Measurements from ENCODE around the gene HOXC10. TPM values are rescaled to one million over a fixed set of nuclear protein-coding genes. Genes with fewer than 3 reads are reported as not detected.

Gene HOXC10
- total RNA-seq, 3 donors from 2014 or later (not counting 1 experiment from before 2014, with no cell fraction given), result not detected

DNA sequence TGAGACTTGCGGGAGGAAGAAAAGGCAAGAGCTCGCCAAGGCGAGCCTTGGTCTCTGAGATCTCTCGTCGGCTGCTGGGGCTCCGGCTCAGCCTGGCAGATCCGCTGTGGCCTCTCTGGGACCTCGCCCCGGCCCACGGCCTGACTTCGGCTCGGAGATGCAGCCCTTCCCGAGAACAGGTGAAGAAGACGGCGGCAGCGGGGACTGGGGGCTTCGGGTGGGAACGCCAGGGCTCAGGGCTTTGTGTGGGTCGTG, 9.0 kb downstream of the HOXC10 start:
- H3K27ac Mint-ChIP-seq, result peak overlapping the region in 1 of 2 donors; percentile 63
- H3K36me3 Mint-ChIP-seq, result peaks cover 5% of the 10 kb centered on the region
- ATAC-seq, result no peak
- Histone ChIP-seq H3K27ac (ENCODE audit: low read length) (no peak overlapping the region), H3K27me3 (ENCODE audit: control insufficient read depth, insufficient read depth, low read length) (peaks cover 95% of the 10 kb centered on the region), H3K36me3 (ENCODE audit: control insufficient read depth, insufficient read depth, low read length) (no peaks in the 10 kb centered on the region), H3K4me3 (ENCODE audit: low read length) (no peak overlapping the region), H3K4me1 (ENCODE audit: control insufficient read depth, insufficient read depth, low read length) (peaks cover 46% of the 10 kb centered on the region), H3K9me3 (ENCODE audit: control insufficient read depth, insufficient read depth, low read length) (peaks cover 3% of the 10 kb centered on the region)
- WGBS (ENCODE audit: insufficient coverage), result 11% methylated on average over 19 of the region's 19 CpGs
- TF ChIP-seq, protein P1, sequence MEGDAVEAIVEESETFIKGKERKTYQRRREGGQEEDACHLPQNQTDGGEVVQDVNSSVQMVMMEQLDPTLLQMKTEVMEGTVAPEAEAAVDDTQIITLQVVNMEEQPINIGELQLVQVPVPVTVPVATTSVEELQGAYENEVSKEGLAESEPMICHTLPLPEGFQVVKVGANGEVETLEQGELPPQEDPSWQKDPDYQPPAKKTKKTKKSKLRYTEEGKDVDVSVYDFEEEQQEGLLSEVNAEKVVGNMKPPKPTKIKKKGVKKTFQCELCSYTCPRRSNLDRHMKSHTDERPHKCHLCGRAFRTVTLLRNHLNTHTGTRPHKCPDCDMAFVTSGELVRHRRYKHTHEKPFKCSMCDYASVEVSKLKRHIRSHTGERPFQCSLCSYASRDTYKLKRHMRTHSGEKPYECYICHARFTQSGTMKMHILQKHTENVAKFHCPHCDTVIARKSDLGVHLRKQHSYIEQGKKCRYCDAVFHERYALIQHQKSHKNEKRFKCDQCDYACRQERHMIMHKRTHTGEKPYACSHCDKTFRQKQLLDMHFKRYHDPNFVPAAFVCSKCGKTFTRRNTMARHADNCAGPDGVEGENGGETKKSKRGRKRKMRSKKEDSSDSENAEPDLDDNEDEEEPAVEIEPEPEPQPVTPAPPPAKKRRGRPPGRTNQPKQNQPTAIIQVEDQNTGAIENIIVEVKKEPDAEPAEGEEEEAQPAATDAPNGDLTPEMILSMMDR (IDR thresholded peaks at IDR 0.05), result no peak
- H3K27me3 Mint-ChIP-seq (ENCODE audit: low read depth in 2 of 2), result peaks cover 81 to 92% of the 10 kb centered on the region in 2 donors
- DNase-seq, result no peak
- H3K9me3 Mint-ChIP-seq, result no peaks in the 10 kb centered on the region
- peak overlapping the region; percentile 74 for H3K4me3 Mint-ChIP-seq
- intact Hi-C loops (cut with micrococcal nuclease), result no loop called here
- peaks cover 58 to 64% of the 10 kb centered on the region in 2 donors for H3K4me1 Mint-ChIP-seq

DNA sequence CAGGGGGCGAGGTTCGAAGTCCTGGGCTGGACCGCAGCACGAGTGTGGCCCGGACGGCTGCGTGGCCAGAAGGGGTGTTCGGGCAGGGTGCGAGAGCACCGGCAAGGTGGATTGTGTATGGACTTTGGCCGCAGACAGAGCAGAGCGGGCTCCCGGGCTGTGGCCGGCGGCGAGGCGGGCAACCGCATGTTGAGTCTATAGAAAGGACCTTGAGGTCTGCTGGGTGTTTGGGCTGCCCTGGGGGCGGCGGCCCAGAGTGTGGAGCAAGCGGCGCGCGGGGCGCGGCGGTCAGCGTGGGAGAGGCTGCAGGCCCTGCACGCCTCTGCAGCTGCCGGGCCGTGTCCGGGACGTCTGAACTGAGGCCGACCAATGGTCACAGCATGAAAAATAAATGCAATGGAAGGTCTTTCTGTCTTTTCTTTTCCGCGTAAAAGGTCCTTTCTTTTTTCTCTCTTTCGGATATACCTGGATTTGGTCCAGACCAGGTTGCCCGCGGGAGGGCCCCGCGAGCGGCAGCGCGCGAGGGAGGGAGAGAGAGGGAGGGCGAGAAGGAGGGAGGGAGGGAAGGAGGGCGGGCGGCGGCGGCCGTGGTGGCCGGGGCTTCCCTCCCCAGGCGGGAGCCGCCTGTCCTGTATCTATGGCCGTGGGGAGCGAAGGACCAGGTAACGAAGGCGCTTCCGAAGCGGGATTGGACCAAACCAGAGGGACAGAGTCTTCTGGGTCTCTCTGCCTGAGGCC, 9.5 kb downstream of the HOXC10 start:
- peaks cover 3% of the 10 kb centered on the region for H3K9me3 ChIP-seq (ENCODE audit: control insufficient read depth, insufficient read depth, low read length)
- Mint-ChIP-seq H3K9me3 (no peaks in the 10 kb centered on the region), H3K27ac (peak overlapping the region in 1 of 2 donors; percentile 63), H3K27me3 (ENCODE audit: low read depth in 2 of 2) (peaks cover 78 to 89% of the 10 kb centered on the region in 2 donors), H3K4me1 (peaks cover 53 to 59% of the 10 kb centered on the region in 2 donors), H3K36me3 (peaks cover 5% of the 10 kb centered on the region), H3K4me3 (peak overlapping the region; percentile 91)
- no peaks in the 10 kb centered on the region for H3K36me3 ChIP-seq (ENCODE audit: control insufficient read depth, insufficient read depth, low read length)
- peaks cover 42% of the 10 kb centered on the region for H3K4me1 ChIP-seq (ENCODE audit: control insufficient read depth, insufficient read depth, low read length)
- intact Hi-C loops (cut with micrococcal nuclease), result loop anchor here (5.0 kb wide), 2 partner anchors 37 to 38 kb away; partner anchors contain the start of gene HOXC5
- H3K27ac ChIP-seq (ENCODE audit: low read length), result no peak overlapping the region
- DNase-seq (no peak), ATAC-seq (peak in 2 of 3 donors; percentile 20 to 44)
- H3K27me3 ChIP-seq (ENCODE audit: control insufficient read depth, insufficient read depth, low read length), result peaks cover 94% of the 10 kb centered on the region
- WGBS (ENCODE audit: insufficient coverage), result 6% methylated on average over 59 of the region's 60 CpGs
- TF ChIP-seq, protein P1 (IDR thresholded peaks at IDR 0.05), result no peak
- H3K4me3 ChIP-seq (ENCODE audit: low read length), result no peak overlapping the region

GRCh38 chr12:53995002-53995377, 10.0 kb downstream of the HOXC10 start:
- WGBS (ENCODE audit: insufficient coverage), result 4% methylated on average over 17 of the region's 17 CpGs
- Histone ChIP-seq H3K4me3 (ENCODE audit: low read length) (peak overlapping the region; percentile 43), H3K36me3 (ENCODE audit: control insufficient read depth, insufficient read depth, low read length) (no peaks in the 10 kb centered on the region), H3K27ac (ENCODE audit: low read length) (no peak overlapping the region), H3K9me3 (ENCODE audit: control insufficient read depth, insufficient read depth, low read length) (peaks cover 3% of the 10 kb centered on the region), H3K4me1 (ENCODE audit: control insufficient read depth, insufficient read depth, low read length) (peaks cover 45% of the 10 kb centered on the region), H3K27me3 (ENCODE audit: control insufficient read depth, insufficient read depth, low read length) (peaks cover 94% of the 10 kb centered on the region)
- DNase-seq (no peak), ATAC-seq (peak in 1 of 3 donors; percentile 20)
- intact Hi-C loops (cut with micrococcal nuclease), result loop anchor here (5.0 kb wide), 2 partner anchors 37 to 38 kb away; partner anchors contain the start of gene HOXC5
- peaks cover 4% of the 10 kb centered on the region for H3K36me3 Mint-ChIP-seq
- peak overlapping the region in 1 of 2 donors; percentile 29 for H3K27ac Mint-ChIP-seq
- H3K9me3 Mint-ChIP-seq, result no peaks in the 10 kb centered on the region
- H3K4me3 Mint-ChIP-seq, result peak overlapping the region; percentile 91
- TF ChIP-seq, protein P1 (IDR thresholded peaks at IDR 0.05), result no peak
- H3K4me1 Mint-ChIP-seq, result peaks cover 49 to 53% of the 10 kb centered on the region in 2 donors
- H3K27me3 Mint-ChIP-seq (ENCODE audit: low read depth in 2 of 2), result peaks cover 76 to 89% of the 10 kb centered on the region in 2 donors

Measured in natural killer cell (primary cell).